ENCODE measurements around the gene ZFP2. TPM values are rescaled to one million over a fixed set of nuclear protein-coding genes. Genes with fewer than 3 reads are reported as not detected.
A peak's percentile ranks its signal among the peaks of the same experiment; 100 is the strongest.
"Not testable (repeated sequence)": the region's sequence is repeated elsewhere in the genome, so short reads cannot be mapped to it uniquely, and the experiment has no call there.

ZFP2 gene
- total RNA-seq, 3 donors from 2014 or later = 2.1 to 6.7 (median 2.6) TPM

DNA sequence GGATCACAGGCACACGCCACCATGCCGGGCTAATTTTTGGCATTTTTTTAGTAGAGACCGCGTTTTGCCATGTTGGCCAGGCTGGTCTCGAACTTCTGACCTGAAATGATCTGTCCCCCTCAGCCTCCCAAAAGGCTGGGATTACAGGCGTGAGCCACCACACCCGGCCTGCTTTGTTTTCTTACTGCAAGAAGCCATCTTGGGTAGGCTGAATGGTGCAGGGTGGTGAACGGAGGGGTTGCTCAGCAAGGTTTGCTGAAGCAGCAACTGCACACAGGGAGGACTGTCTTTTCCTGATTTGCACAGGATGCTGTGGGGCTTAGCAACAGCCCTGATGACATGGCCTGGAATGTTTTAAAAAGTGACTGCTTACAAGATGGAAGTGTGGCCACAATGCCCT is 25.3 kb upstream of the ZFP2 start:
- DNase-seq (ENCODE audit: low spot score in 2 of 2) = no peak
- no peak overlapping the region for H3K27ac ChIP-seq
- H3K4me3 ChIP-seq = no peak overlapping the region
- H3K4me1 ChIP-seq = no peaks in the 10 kb centered on the region
- peaks cover 25% of the 10 kb centered on the region for H3K36me3 ChIP-seq
- intact Hi-C loops (cut with DNase I; ENCODE audit: low total_unique reads) = no loop called here
- TF ChIP-seq POLR2AphosphoS5 (IDR thresholded peaks at IDR 0.05) (no peak), POLR2A (IDR thresholded peaks at IDR 0.05) (no peak)
- TF ChIP-seq, protein P1, sequence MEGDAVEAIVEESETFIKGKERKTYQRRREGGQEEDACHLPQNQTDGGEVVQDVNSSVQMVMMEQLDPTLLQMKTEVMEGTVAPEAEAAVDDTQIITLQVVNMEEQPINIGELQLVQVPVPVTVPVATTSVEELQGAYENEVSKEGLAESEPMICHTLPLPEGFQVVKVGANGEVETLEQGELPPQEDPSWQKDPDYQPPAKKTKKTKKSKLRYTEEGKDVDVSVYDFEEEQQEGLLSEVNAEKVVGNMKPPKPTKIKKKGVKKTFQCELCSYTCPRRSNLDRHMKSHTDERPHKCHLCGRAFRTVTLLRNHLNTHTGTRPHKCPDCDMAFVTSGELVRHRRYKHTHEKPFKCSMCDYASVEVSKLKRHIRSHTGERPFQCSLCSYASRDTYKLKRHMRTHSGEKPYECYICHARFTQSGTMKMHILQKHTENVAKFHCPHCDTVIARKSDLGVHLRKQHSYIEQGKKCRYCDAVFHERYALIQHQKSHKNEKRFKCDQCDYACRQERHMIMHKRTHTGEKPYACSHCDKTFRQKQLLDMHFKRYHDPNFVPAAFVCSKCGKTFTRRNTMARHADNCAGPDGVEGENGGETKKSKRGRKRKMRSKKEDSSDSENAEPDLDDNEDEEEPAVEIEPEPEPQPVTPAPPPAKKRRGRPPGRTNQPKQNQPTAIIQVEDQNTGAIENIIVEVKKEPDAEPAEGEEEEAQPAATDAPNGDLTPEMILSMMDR (IDR thresholded peaks at IDR 0.05) = no peak
- H3K27me3 ChIP-seq = no peaks in the 10 kb centered on the region
- peaks cover 35 to 43% of the 10 kb centered on the region in 2 donors for H3K9me3 ChIP-seq

DNA sequence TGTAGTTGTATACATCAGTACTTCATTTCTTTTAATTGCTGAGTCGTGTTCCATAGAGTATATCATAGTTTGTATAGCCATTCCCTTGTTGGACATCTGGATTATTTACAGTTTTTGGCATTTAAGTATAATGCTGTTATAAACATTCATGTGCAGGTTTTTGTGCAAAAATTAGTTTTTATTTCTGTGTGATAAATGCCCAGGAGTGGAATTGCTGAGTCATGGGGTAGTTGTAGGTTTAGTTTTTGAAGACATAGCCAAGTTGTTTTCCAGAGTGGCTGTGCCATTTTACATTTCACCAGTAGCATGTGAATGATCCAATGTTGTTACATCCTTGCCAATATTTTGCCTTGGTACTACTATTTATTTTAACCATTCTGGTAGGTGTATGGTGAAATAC is 23.4 kb upstream of the ZFP2 start:
- peaks cover 54 to 61% of the 10 kb centered on the region in 2 donors for H3K9me3 ChIP-seq

DNA sequence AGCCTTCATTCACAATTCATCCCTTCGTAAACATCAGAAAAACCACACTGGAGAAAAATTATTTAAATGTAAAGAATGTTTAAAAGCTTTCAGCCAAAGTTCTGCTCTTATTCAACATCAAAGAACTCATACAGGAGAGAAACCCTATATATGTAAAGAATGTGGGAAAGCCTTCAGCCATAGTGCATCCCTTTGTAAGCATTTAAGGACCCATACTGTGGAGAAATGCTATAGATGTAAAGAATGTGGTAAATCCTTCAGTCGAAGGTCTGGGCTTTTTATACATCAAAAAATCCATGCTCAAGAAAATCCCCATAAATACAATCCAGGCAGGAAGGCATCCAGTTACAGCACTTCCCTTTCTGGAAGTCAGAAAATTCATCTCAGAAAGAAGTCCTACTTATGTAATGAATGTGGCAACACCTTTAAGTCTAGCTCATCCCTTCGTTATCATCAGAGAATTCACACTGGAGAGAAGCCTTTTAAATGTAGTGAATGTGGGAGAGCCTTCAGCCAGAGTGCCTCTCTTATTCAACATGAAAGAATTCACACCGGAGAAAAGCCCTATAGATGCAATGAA is 12.5 kb upstream of the ZFP2 start:
- Histone ChIP-seq H3K9me3 (peaks cover 86 to 100% of the 10 kb centered on the region in 2 donors), H3K36me3 (peaks cover 20% of the 10 kb centered on the region), H3K4me3 (peak overlapping the region in 1 of 3 donors; percentile 16)
- H3K4me1 ChIP-seq; H3K27ac ChIP-seq; H3K27me3 ChIP-seq; DNase-seq (ENCODE audit: low spot score in 2 of 2); intact Hi-C loops (cut with DNase I; ENCODE audit: low total_unique reads): not testable (repeated sequence)

More for the DNA sequence above, 23.4 kb upstream of the ZFP2 start:
- Histone ChIP-seq H3K4me3 (no peak overlapping the region), H3K4me1 (no peaks in the 10 kb centered on the region), H3K36me3 (peaks cover 33% of the 10 kb centered on the region), H3K27me3 (no peaks in the 10 kb centered on the region), H3K27ac (no peak overlapping the region)
- no peak for DNase-seq (ENCODE audit: low spot score in 2 of 2)
- intact Hi-C loops (cut with DNase I; ENCODE audit: low total_unique reads) = no loop called here
- TF ChIP-seq, protein P1 (IDR thresholded peaks at IDR 0.05) = no peak
- TF ChIP-seq POLR2AphosphoS5 (IDR thresholded peaks at IDR 0.05) = no peak
- no peak for TF ChIP-seq POLR2A (IDR thresholded peaks at IDR 0.05)

DNA sequence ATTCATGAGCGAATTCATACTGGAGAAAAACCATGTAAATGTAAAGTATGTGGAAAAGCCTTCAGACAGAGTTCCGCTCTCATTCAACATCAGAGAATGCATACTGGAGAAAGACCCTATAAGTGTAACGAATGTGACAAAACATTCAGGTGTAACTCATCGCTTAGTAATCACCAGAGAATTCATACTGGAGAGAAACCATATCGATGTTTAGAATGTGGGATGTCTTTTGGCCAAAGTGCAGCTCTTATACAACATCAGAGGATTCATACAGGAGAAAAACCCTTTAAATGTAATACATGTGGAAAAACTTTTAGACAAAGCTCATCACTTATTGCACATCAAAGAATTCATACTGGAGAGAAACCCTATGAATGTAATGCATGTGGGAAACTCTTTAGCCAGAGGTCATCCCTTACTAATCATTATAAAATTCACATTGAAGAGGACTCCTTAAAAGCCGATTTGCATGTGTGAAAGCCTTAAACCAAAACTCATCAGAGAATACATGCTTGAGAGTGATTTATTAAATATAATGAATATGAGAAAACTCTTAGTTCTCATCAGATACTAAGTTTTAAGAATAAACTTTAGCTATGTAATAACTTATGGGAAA is 11.8 kb upstream of the ZFP2 start:
- Histone ChIP-seq H3K9me3 (peaks cover 81 to 94% of the 10 kb centered on the region in 2 donors), H3K4me3 (no peak overlapping the region), H3K36me3 (peaks cover 20% of the 10 kb centered on the region), H3K4me1 (no peaks in the 10 kb centered on the region), H3K27me3 (no peaks in the 10 kb centered on the region), H3K27ac (no peak overlapping the region)
- intact Hi-C loops (cut with DNase I; ENCODE audit: low total_unique reads) = no loop called here
- DNase-seq (ENCODE audit: low spot score in 2 of 2) = no peak
- TF ChIP-seq POLR2AphosphoS5 (IDR thresholded peaks at IDR 0.05) (no peak), POLR2A (IDR thresholded peaks at IDR 0.05) (no peak)
- TF ChIP-seq, protein P1 (IDR thresholded peaks at IDR 0.05) = no peak

DNA sequence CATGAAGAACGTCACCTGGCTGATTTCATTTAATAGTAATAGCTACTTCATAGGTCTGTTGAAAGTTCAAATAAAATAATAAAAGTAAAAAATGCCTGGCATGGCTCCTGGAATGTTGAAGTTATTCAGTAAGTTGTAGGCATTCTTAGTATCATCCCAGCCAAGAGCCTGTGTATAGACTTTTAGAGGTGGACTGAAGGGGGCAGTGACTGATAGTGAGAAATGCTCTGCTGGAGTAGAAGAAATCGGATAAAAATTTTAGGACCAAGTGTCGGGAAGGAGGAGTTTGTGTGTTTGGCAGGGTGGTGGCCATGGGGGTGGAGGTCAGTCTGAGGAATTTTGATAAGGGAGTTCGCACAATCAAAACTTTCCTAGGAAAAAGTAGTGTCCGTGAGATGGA is 3.6 kb downstream of the ZFP2 start:
- intact Hi-C loops (cut with DNase I; ENCODE audit: low total_unique reads) = no loop called here
- no peaks in the 10 kb centered on the region for H3K27me3 ChIP-seq
- H3K36me3 ChIP-seq = no peaks in the 10 kb centered on the region
- H3K4me3 ChIP-seq = no peak overlapping the region
- H3K4me1 ChIP-seq = no peaks in the 10 kb centered on the region
- TF ChIP-seq POLR2A (IDR thresholded peaks at IDR 0.05) (no peak), POLR2AphosphoS5 (IDR thresholded peaks at IDR 0.05) (no peak)
- TF ChIP-seq, protein P1 (IDR thresholded peaks at IDR 0.05) = no peak
- no peak overlapping the region for H3K27ac ChIP-seq
- H3K9me3 ChIP-seq = peaks cover 8 to 29% of the 10 kb centered on the region in 2 donors
- no peak for DNase-seq (ENCODE audit: low spot score in 2 of 2)
